Measurements from ENCODE around the gene CALR3. TPM values are rescaled to one million over a fixed set of nuclear protein-coding genes. Genes with fewer than 3 reads are reported as not detected.
"Not testable (repeated sequence)": the region's sequence is repeated elsewhere in the genome, so short reads cannot be mapped to it uniquely, and the experiment has no call there.

Gene CALR3
- total RNA-seq, 2 experiments from 2014 or later: not detected

GRCh38 chr19:16514383-16515019, 18.5 kb upstream of the CALR3 start:
- no peak for ATAC-seq (ENCODE audit: poor library complexity)
- H3K27ac ChIP-seq (ENCODE audit: low read depth in 1 of 2, low read length in 2 of 2): no peak overlapping the region
- ChIA-PET CTCF (no interaction called here), POLR2A (no interaction called here)
- intact Hi-C loops (cut with DNase I, micrococcal nuclease): no loop called here
- no peak overlapping the region for H3K4me3 ChIP-seq (ENCODE audit: low read length)
- Mint-ChIP-seq H3K9me3 (no peaks in the 10 kb centered on the region), H3K36me3 (ENCODE audit: low read depth) (peaks cover 26% of the 10 kb centered on the region), H3K27me3 (no peaks in the 10 kb centered on the region), H3K4me3 (no peak overlapping the region), H3K4me1 (ENCODE audit: low read depth) (no peaks in the 10 kb centered on the region), H3K27ac (no peak overlapping the region)
- DNase-seq: no peak
- H3K27me3 ChIP-seq (ENCODE audit: control insufficient read depth in 1 of 2, insufficient read depth in 2 of 2, low read length in 2 of 2): no peaks in the 10 kb centered on the region
- no peak for TF ChIP-seq CTCF (IDR thresholded peaks at IDR 0.05)
- peaks cover 26% of the 10 kb centered on the region for H3K36me3 ChIP-seq (ENCODE audit: insufficient read depth, low read length)
- H3K4me1 ChIP-seq (ENCODE audit: insufficient read depth, low read length): peaks cover 10% of the 10 kb centered on the region
- no peaks in the 10 kb centered on the region for H3K9me3 ChIP-seq (ENCODE audit: control insufficient read depth in 1 of 2, insufficient read depth in 1 of 2, low read length in 2 of 2)

- POLR2A ChIA-PET; H3K27me3 Mint-ChIP-seq; H3K4me3 Mint-ChIP-seq; CTCF ChIA-PET; H3K27ac Mint-ChIP-seq; H3K9me3 Mint-ChIP-seq; intact Hi-C loops (cut with DNase I, micrococcal nuclease); H3K27me3 ChIP-seq (ENCODE audit: control insufficient read depth in 1 of 2, insufficient read depth in 2 of 2, low read length in 2 of 2); DNase-seq; H3K4me3 ChIP-seq (ENCODE audit: low read length); H3K27ac ChIP-seq (ENCODE audit: low read depth in 1 of 2, low read length in 2 of 2); H3K4me1 Mint-ChIP-seq (ENCODE audit: low read depth); ATAC-seq (ENCODE audit: poor library complexity); H3K9me3 ChIP-seq (ENCODE audit: control insufficient read depth in 1 of 2, insufficient read depth in 1 of 2, low read length in 2 of 2); H3K36me3 ChIP-seq (ENCODE audit: insufficient read depth, low read length): not testable (repeated sequence)
- peaks cover 10% of the 10 kb centered on the region for H3K4me1 ChIP-seq (ENCODE audit: insufficient read depth, low read length)
- peaks cover 10% of the 10 kb centered on the region for H3K36me3 Mint-ChIP-seq (ENCODE audit: low read depth)
Observed at GRCh38 chr19:16512611-16513010, 16.6 kb upstream of the CALR3 start.

- Histone ChIP-seq H3K4me1 (ENCODE audit: insufficient read depth, low read length) (no peaks in the 10 kb centered on the region), H3K27me3 (ENCODE audit: control insufficient read depth in 1 of 2, insufficient read depth in 2 of 2, low read length in 2 of 2) (no peaks in the 10 kb centered on the region), H3K36me3 (ENCODE audit: insufficient read depth, low read length) (peaks cover 2% of the 10 kb centered on the region), H3K9me3 (ENCODE audit: control insufficient read depth in 1 of 2, insufficient read depth in 1 of 2, low read length in 2 of 2) (no peaks in the 10 kb centered on the region), H3K27ac (ENCODE audit: low read depth in 1 of 2, low read length in 2 of 2) (no peak overlapping the region), H3K4me3 (ENCODE audit: low read length) (no peak overlapping the region)
- Mint-ChIP-seq H3K27ac (no peak overlapping the region), H3K36me3 (ENCODE audit: low read depth) (peaks cover 7% of the 10 kb centered on the region), H3K27me3 (no peaks in the 10 kb centered on the region), H3K4me3 (no peak overlapping the region), H3K9me3 (no peaks in the 10 kb centered on the region), H3K4me1 (ENCODE audit: low read depth) (no peaks in the 10 kb centered on the region)
- no peak for TF ChIP-seq CTCF (IDR thresholded peaks at IDR 0.05)
- ChIA-PET CTCF (no interaction called here), POLR2A (no interaction called here)
- intact Hi-C loops (cut with DNase I, micrococcal nuclease): no loop called here
- ATAC-seq (ENCODE audit: poor library complexity) (no peak), DNase-seq (no peak)
Observed at GRCh38 chr19:16509141-16510061, 13.4 kb upstream of the CALR3 start.

Measured in CD4-positive, alpha-beta T cell (primary cell).